H9 (cell line): Measurements from ENCODE around the gene CA9. TPM values are rescaled to one million over a fixed set of nuclear protein-coding genes. Genes with fewer than 3 reads are reported as not detected.
"Not testable (repeated sequence)": the region's sequence is repeated elsewhere in the genome, so short reads cannot be mapped to it uniquely, and the experiment has no call there.

ENCODE experiments used
- DNase-seq: peaks from one replicate; pipeline ENCODE4 v3.0.0-alpha.2; 2017
- H2AFZ ChIP-seq: one replicate; pipeline ENCODE4 v1.6.1; 2013; ENCODE audit warnings: mild to moderate bottlenecking, low read length, control low read depth, moderate library complexity
- H2AK5ac ChIP-seq: 2 replicates; pipeline ENCODE4 v1.6.1; 2013; ENCODE audit warnings: low read length, control low read depth, mixed read lengths; ENCODE audit not compliant: insufficient read length
- H2BK120ac ChIP-seq: one replicate; pipeline ENCODE4 v1.6.1; 2013; ENCODE audit warnings: low read depth, mild to moderate bottlenecking, low read length, control low read depth, inconsistent platforms; ENCODE audit not compliant: poor library complexity, severe bottlenecking
- H2BK12ac ChIP-seq: 2 replicates; pipeline ENCODE4 v1.6.1; 2013; ENCODE audit warnings: low read length, control low read depth, mixed read lengths, low read depth; ENCODE audit not compliant: insufficient read length
- H2BK15ac ChIP-seq: 2 replicates; pipeline ENCODE4 v1.6.1; 2013; ENCODE audit warnings: low read depth, low read length, control low read depth
- H2BK20ac ChIP-seq: one replicate; pipeline ENCODE4 v1.6.1; 2013; ENCODE audit warnings: low read depth, mild to moderate bottlenecking, low read length, control low read depth, inconsistent platforms; ENCODE audit not compliant: poor library complexity, severe bottlenecking
- H2BK5ac ChIP-seq: 2 replicates; pipeline ENCODE4 v1.6.1; 2013; ENCODE audit warnings: low read length, control low read depth, mixed read lengths; ENCODE audit not compliant: insufficient read length
- H3K14ac ChIP-seq: 2 replicates; pipeline ENCODE4 v1.6.1; 2013; ENCODE audit warnings: low read length, control low read depth; ENCODE audit not compliant: insufficient read depth
- H3K18ac ChIP-seq: 2 replicates; pipeline ENCODE4 v1.6.1; 2013; ENCODE audit warnings: low read depth, mild to moderate bottlenecking, mixed read lengths, low read length, control low read depth; ENCODE audit not compliant: insufficient read length
- H3K23ac ChIP-seq: 2 replicates; pipeline ENCODE4 v1.6.1; 2013; ENCODE audit warnings: low read length, control low read depth, mixed read lengths, low read depth; ENCODE audit not compliant: insufficient read length
- H3K23me2 ChIP-seq: 2 replicates; pipeline ENCODE4 v1.6.1; 2013; ENCODE audit warnings: low read depth, mild to moderate bottlenecking, mixed read lengths, low read length, control low read depth; ENCODE audit not compliant: insufficient read length, poor library complexity, severe bottlenecking
- H3K27ac ChIP-seq: 2 replicates; pipeline ENCODE4 v1.5.1; 2013; ENCODE audit warnings: low read length, control low read depth, mixed read lengths, low read depth; ENCODE audit not compliant: insufficient read length
- H3K27me3 ChIP-seq: 2 replicates; pipeline ENCODE4 v1.6.1; 2013; ENCODE audit warnings: low read length, control low read depth, inconsistent platforms; ENCODE audit not compliant: insufficient read depth
- H3K4ac ChIP-seq: 2 replicates; pipeline ENCODE4 v1.6.1; 2013; ENCODE audit warnings: low read depth, mild to moderate bottlenecking, control low read depth, inconsistent platforms, low read length, moderate library complexity
- H3K4me1 ChIP-seq: 2 replicates; pipeline ENCODE4 v1.6.1; 2013; ENCODE audit warnings: low read length, control low read depth, inconsistent platforms; ENCODE audit not compliant: insufficient read depth
- H3K4me2 ChIP-seq: 2 replicates; pipeline ENCODE4 v1.6.1; 2013; ENCODE audit warnings: low read length, control low read depth, mixed read lengths; ENCODE audit not compliant: insufficient read length, insufficient read depth
- H3K56ac ChIP-seq: 2 replicates; pipeline ENCODE4 v1.6.1; 2013; ENCODE audit warnings: low read depth, mild to moderate bottlenecking, mixed read lengths, low read length, control low read depth; ENCODE audit not compliant: insufficient read length
- H3K79me1 ChIP-seq: 2 replicates; pipeline ENCODE4 v1.6.1; 2013; ENCODE audit warnings: low read depth, mild to moderate bottlenecking, moderate library complexity, low read length, control low read depth, inconsistent platforms; ENCODE audit not compliant: insufficient read depth, poor library complexity, severe bottlenecking
- H3K79me2 ChIP-seq: 2 replicates; pipeline ENCODE4 v1.6.1; 2013; ENCODE audit warnings: low read length, control low read depth, inconsistent platforms; ENCODE audit not compliant: insufficient read depth
- H3K9ac ChIP-seq: 2 replicates; pipeline ENCODE4 v1.6.1; 2013; ENCODE audit warnings: low read length, control low read depth, mixed read lengths; ENCODE audit not compliant: insufficient read length; ENCODE audit errors: extremely low read depth
- H3K9me3 ChIP-seq: one replicate; pipeline ENCODE4 v1.6.1; 2013; ENCODE audit warnings: low read depth, low read length, inconsistent platforms; ENCODE audit not compliant: control insufficient read depth
- H3T11ph ChIP-seq: one replicate; pipeline ENCODE4 v1.6.1; 2013; ENCODE audit warnings: mild to moderate bottlenecking, low read length, control low read depth, inconsistent platforms
- H4K20me1 ChIP-seq: one replicate; pipeline ENCODE4 v1.6.1; 2013; ENCODE audit not compliant: control insufficient read depth, insufficient read length, insufficient read depth
- H4K5ac ChIP-seq: 2 replicates; pipeline ENCODE4 v1.6.1; 2013; ENCODE audit warnings: low read depth, mild to moderate bottlenecking, mixed read lengths, low read length, control low read depth; ENCODE audit not compliant: insufficient read length
- H4K8ac ChIP-seq: replicated peaks from 2 replicates; pipeline ENCODE4 v1.6.1; 2013; ENCODE audit warnings: low read length, control low read depth, mixed read lengths, low read depth; ENCODE audit not compliant: insufficient read length
- H4K91ac ChIP-seq: 2 replicates; pipeline ENCODE4 v1.6.1; 2013; ENCODE audit warnings: low read depth, mild to moderate bottlenecking, moderate library complexity, mixed read lengths, low read length, control low read depth; ENCODE audit not compliant: insufficient read length
- H3K27ac Mint-ChIP-seq, 3 experiments: 2 replicates in 2 of 3; 3 replicates in 1 of 3; pipeline ENCODE4 v1.8.0; 2020 to 2021; ENCODE audit warnings: mixed read lengths in 3 of 3, mild to moderate bottlenecking in 1 of 3, moderate library complexity in 1 of 3
- H3K27me3 Mint-ChIP-seq: 2 replicates; pipeline ENCODE4 v1.8.0; 2021; ENCODE audit warnings: low read depth, mild to moderate bottlenecking, moderate library complexity, mixed read lengths
- H3K36me3 Mint-ChIP-seq, 3 experiments: 2 replicates in 2 of 3; 3 replicates in 1 of 3; pipeline ENCODE4 v1.8.0; 2020 to 2021; ENCODE audit warnings: low read depth in 3 of 3, mixed read lengths in 3 of 3; ENCODE audit not compliant: insufficient read depth in 1 of 3
- H3K4me1 Mint-ChIP-seq, 2 experiments: 2 replicates each; pipeline ENCODE4 v1.8.0; 2020; ENCODE audit warnings: mixed read lengths in 2 of 2
- H3K4me3 Mint-ChIP-seq, 2 experiments: 2 replicates in 1 of 2; 3 replicates in 1 of 2; pipeline ENCODE4 v1.8.0; 2020 to 2021; ENCODE audit warnings: mild to moderate bottlenecking in 2 of 2, mixed read lengths in 2 of 2, moderate library complexity in 1 of 2
- H3K9me3 Mint-ChIP-seq, 2 experiments: 2 replicates in 1 of 2; 3 replicates in 1 of 2; pipeline ENCODE4 v1.8.0; 2020; ENCODE audit warnings: mild to moderate bottlenecking in 2 of 2, mixed read lengths in 2 of 2, moderate library complexity in 1 of 2
- CTCF ChIP-seq: fragments of 200-600 bp; sonication (generic); conservative IDR thresholded peaks from 3 replicates; pipeline ENCODE4 v1.8.0; 2021; ENCODE audit warnings: antibody characterized with exemption, mild to moderate bottlenecking
- WGBS: extraction: QIAGEN DNeasy Blood & Tissue Kit; methylation state at CpG from one replicate; pipeline ENCODE4 v1.1.7; 2013; ENCODE audit warnings: missing lambda C conversion rate, low lambda C conversion rate, mixed read lengths; ENCODE audit not compliant: insufficient read length; ENCODE audit errors: extremely low coverage; 5-methylcytosine and 5-hydroxymethylcytosine counted together
- total RNA-seq: library from RNA; stranded (reverse); gene quantifications from 2 replicates; pipeline ENCODE4 v1.2.1, GENCODE V29; 2021

The CA9 gene
- total RNA-seq, 1 experiment from 2014 or later: 0.94 TPM

- no peaks in the 10 kb centered on the region for H3K9me3 ChIP-seq
- no peak overlapping the region for H3K27ac ChIP-seq
- H3T11ph ChIP-seq: no peak overlapping the region
- H4K5ac ChIP-seq: no peak overlapping the region
- H3K23ac ChIP-seq: no peak overlapping the region
- no peak overlapping the region for H3K9ac ChIP-seq
- Mint-ChIP-seq H3K9me3 (peaks cover 4 to 16% of the 10 kb centered on the region in 2 experiments; a peak in 4 of 5 replicates), H3K27me3 (peaks cover 10% of the 10 kb centered on the region), H3K4me1 (no peaks in the 10 kb centered on the region), H3K36me3 (peaks cover 9 to 16% (median 12%) of the 10 kb centered on the region in 3 experiments), H3K4me3 (no peak overlapping the region), H3K27ac (no peak overlapping the region)
- H4K8ac ChIP-seq: no peak overlapping the region
- H4K20me1 ChIP-seq: no peaks in the 10 kb centered on the region
- H3K79me2 ChIP-seq: no peaks in the 10 kb centered on the region
- no peak overlapping the region for H4K91ac ChIP-seq
- H2BK12ac ChIP-seq: no peak overlapping the region
- H3K27me3 ChIP-seq: no peaks in the 10 kb centered on the region
- no peaks in the 10 kb centered on the region for H3K79me1 ChIP-seq
- H2BK5ac ChIP-seq: no peak overlapping the region
- H3K23me2 ChIP-seq: no peaks in the 10 kb centered on the region
- no peak overlapping the region for H3K18ac ChIP-seq
- H2AK5ac ChIP-seq: no peak overlapping the region
- DNase-seq: no peak
- H3K4me1 ChIP-seq: no peaks in the 10 kb centered on the region
- no peak overlapping the region for H3K56ac ChIP-seq
- no peak overlapping the region for H2BK20ac ChIP-seq
- H2AFZ ChIP-seq: no peak overlapping the region
- no peak overlapping the region for H3K14ac ChIP-seq
- WGBS: no CpG with 5 or more reads among the region's 1 CpG
- H2BK15ac ChIP-seq: no peak overlapping the region
- H3K4me2 ChIP-seq: no peak overlapping the region
- no peak for TF ChIP-seq CTCF
- H2BK120ac ChIP-seq: no peak overlapping the region
- H3K4ac ChIP-seq: no peak overlapping the region
Observed at GRCh38 chr9:35639631-35640030, 34.1 kb upstream of the CA9 start.

- H3K27ac Mint-ChIP-seq, H3T11ph ChIP-seq, H3K23me2 ChIP-seq, H4K8ac ChIP-seq, H3K4me3 Mint-ChIP-seq, H3K56ac ChIP-seq, H3K27me3 Mint-ChIP-seq, H3K4me2 ChIP-seq, H3K79me2 ChIP-seq, H2BK5ac ChIP-seq, H3K23ac ChIP-seq, H2BK20ac ChIP-seq, DNase-seq, H4K20me1 ChIP-seq, H3K27ac ChIP-seq, H4K5ac ChIP-seq, H3K9ac ChIP-seq, H3K4me1 Mint-ChIP-seq, H2BK12ac ChIP-seq, H3K18ac ChIP-seq, H3K9me3 ChIP-seq, H2AK5ac ChIP-seq, H3K4me1 ChIP-seq, H3K14ac ChIP-seq, H3K27me3 ChIP-seq, H2BK120ac ChIP-seq, H3K4ac ChIP-seq, H3K79me1 ChIP-seq, H4K91ac ChIP-seq, H2BK15ac ChIP-seq, H2AFZ ChIP-seq: not testable (repeated sequence)
- WGBS: no CpG with 5 or more reads among the region's 15 CpGs
- Mint-ChIP-seq H3K36me3 (peaks cover 9 to 16% (median 12%) of the 10 kb centered on the region in 3 experiments), H3K9me3 (peaks cover 4 to 16% of the 10 kb centered on the region in 2 experiments; a peak in 4 of 5 replicates)
Observed at GRCh38 chr9:35640431-35640830, 33.3 kb upstream of the CA9 start.
